ENCODE results near the gene ANKRD12.
A peak's percentile ranks its signal among the peaks of the same experiment; 100 is the strongest.
"Not testable (repeated sequence)": the region's sequence is repeated elsewhere in the genome, so short reads cannot be mapped to it uniquely, and the experiment has no call there.

The ANKRD12 gene

GRCh38 chr18:9231852-9232486 lies 95.4 kb downstream of the ANKRD12 start:
- DNase-seq: no peak

GRCh38 chr18:9232977-9233376 lies 96.4 kb downstream of the ANKRD12 start:
- no peak for DNase-seq

- DNase-seq: peak in 11 of 58 donors; percentile 1 to 24 (median 8)
These were observed 97.3 kb downstream of the ANKRD12 start for GRCh38 chr18:9233771-9234440.

- no peak for DNase-seq
These were observed 97.9 kb downstream of the ANKRD12 start for GRCh38 chr18:9234528-9234927.

GRCh38 chr18:9237981-9238380 lies 101.4 kb downstream of the ANKRD12 start:
- DNase-seq: no peak

- no peak for DNase-seq
These were observed 103.1 kb downstream of the ANKRD12 start for GRCh38 chr18:9239720-9240119.

GRCh38 chr18:9240270-9240669 lies 103.7 kb downstream of the ANKRD12 start:
- DNase-seq: no peak

- no peak for DNase-seq
These were observed 106.4 kb downstream of the ANKRD12 start for GRCh38 chr18:9243029-9243428.

GRCh38 chr18:9244376-9244775 lies 107.8 kb downstream of the ANKRD12 start:
- no peak for DNase-seq

GRCh38 chr18:9248661-9249060 lies 112.1 kb downstream of the ANKRD12 start:
- no peak for DNase-seq

- no peak for DNase-seq
These were observed 112.7 kb downstream of the ANKRD12 start for GRCh38 chr18:9249254-9249653.

GRCh38 chr18:9259173-9259572 lies 122.6 kb downstream of the ANKRD12 start:
- DNase-seq: no peak

GRCh38 chr18:9260388-9261380 lies 124.1 kb downstream of the ANKRD12 start:
- DNase-seq: no peak

- DNase-seq: no peak
These were observed 126.7 kb downstream of the ANKRD12 start for GRCh38 chr18:9263264-9263663.

- DNase-seq: not testable (repeated sequence)
These were observed 128.2 kb downstream of the ANKRD12 start for GRCh38 chr18:9264797-9265196.

GRCh38 chr18:9273221-9273620 lies 136.6 kb downstream of the ANKRD12 start:
- no peak for DNase-seq

- DNase-seq: no peak
These were observed 139.3 kb downstream of the ANKRD12 start for GRCh38 chr18:9275890-9276289.

- DNase-seq: no peak
These were observed 141.4 kb downstream of the ANKRD12 start for GRCh38 chr18:9278028-9278427.

GRCh38 chr18:9280849-9281248 lies 144.3 kb downstream of the ANKRD12 start:
- no peak for DNase-seq

- DNase-seq: no peak
These were observed 145.2 kb downstream of the ANKRD12 start for GRCh38 chr18:9281780-9282179.

- DNase-seq: no peak
These were observed 147.2 kb downstream of the ANKRD12 start for GRCh38 chr18:9283791-9284190.

GRCh38 chr18:9285604-9286003 lies 149.0 kb downstream of the ANKRD12 start:
- no peak for DNase-seq
